Epithelial cell of proximal tubule (primary cell): ENCODE results near the gene TMEM225. TPM values are rescaled to one million over a fixed set of nuclear protein-coding genes. Genes with fewer than 3 reads are reported as not detected.

Experiments used
- DNase-seq: peaks from one replicate; pipeline ENCODE4 v3.0.0-alpha.2; 2011; ENCODE audit warnings: low read depth
- H3K4me3 ChIP-seq: 2 replicates; pipeline ENCODE4 v1.5.1; 2011; ENCODE audit warnings: low read depth, mild to moderate bottlenecking, low read length
- CTCF ChIP-seq: conservative IDR thresholded peaks from 2 replicates; pipeline ENCODE4 v1.5.1; 2012; ENCODE audit warnings: low read depth, mild to moderate bottlenecking, low read length
- total RNA-seq: library from RNA; depleted of rRNA; stranded (reverse); fragments of >200 nt; gene quantifications from 2 replicates; pipeline ENCODE4 v1.2.3, GENCODE V29; 2015

Gene TMEM225
- total RNA-seq, 1 donor from 2014 or later: not detected

GRCh38 chr11:123852321-123852720 is 33.1 kb downstream of the TMEM225 start:
- DNase-seq: no peak
- H3K4me3 ChIP-seq: no peak overlapping the region
- no peak for TF ChIP-seq CTCF

GRCh38 chr11:123851110-123851509 is 34.4 kb downstream of the TMEM225 start:
- TF ChIP-seq CTCF: no peak
- DNase-seq: no peak
- H3K4me3 ChIP-seq: no peak overlapping the region

GRCh38 chr11:123841174-123841573 is 44.3 kb downstream of the TMEM225 start:
- no peak for DNase-seq
- no peak overlapping the region for H3K4me3 ChIP-seq
- no peak for TF ChIP-seq CTCF

GRCh38 chr11:123839131-123839530 is 46.3 kb downstream of the TMEM225 start:
- TF ChIP-seq CTCF: no peak

GRCh38 chr11:123838659-123839058 is 46.8 kb downstream of the TMEM225 start:
- H3K4me3 ChIP-seq: no peak overlapping the region
- TF ChIP-seq CTCF: no peak
- DNase-seq: no peak

More at GRCh38 chr11:123839131-123839530, 46.3 kb downstream of the TMEM225 start:
- no peak overlapping the region for H3K4me3 ChIP-seq
- DNase-seq: no peak

- DNase-seq: no peak
- no peak for TF ChIP-seq CTCF
These were observed 47.3 kb downstream of the TMEM225 start for GRCh38 chr11:123838199-123838598.

GRCh38 chr11:123833095-123833494 is 52.4 kb downstream of the TMEM225 start:
- TF ChIP-seq CTCF: no peak
- no peak overlapping the region for H3K4me3 ChIP-seq
- no peak for DNase-seq

More at GRCh38 chr11:123838199-123838598, 47.3 kb downstream of the TMEM225 start:
- H3K4me3 ChIP-seq: no peak overlapping the region

Other genes with a start within 250 kb of the TMEM225 start
- 0.07 and 0.23 TPM in 2 replicates for gene SCN3B, start 231.0 kb downstream of the TMEM225 start, total RNA-seq
- gene ZNF202, start 144.0 kb downstream of the TMEM225 start, total RNA-seq: 2.2 and 7.5 TPM in 2 replicates
- gene OR6X1, start 131.2 kb downstream of the TMEM225 start, total RNA-seq: not detected in 2 replicates
- gene OR6M1, start 79.3 kb downstream of the TMEM225 start, total RNA-seq: not detected in 2 replicates
- gene OR8D4, start 16.5 kb upstream of the TMEM225 start, total RNA-seq: not detected in 2 replicates
- not detected in 2 replicates for gene OR4D5, start 53.9 kb upstream of the TMEM225 start, total RNA-seq
- not detected in 2 replicates for gene OR6T1, start 58.2 kb upstream of the TMEM225 start, total RNA-seq
- not detected in 2 replicates for gene OR10S1, start 92.1 kb upstream of the TMEM225 start, total RNA-seq
- gene OR10G6, start 109.5 kb upstream of the TMEM225 start, total RNA-seq: not detected in 2 replicates
- not detected in 2 replicates for gene OR10G4, start 127.3 kb upstream of the TMEM225 start, total RNA-seq
- gene OR10G9, start 137.3 kb upstream of the TMEM225 start, total RNA-seq: not detected in 2 replicates
- not detected in 2 replicates for gene OR10G8, start 141.1 kb upstream of the TMEM225 start, total RNA-seq
- gene OR10G7, start 155.7 kb upstream of the TMEM225 start, total RNA-seq: not detected in 2 replicates
- 12.1 and 13.1 TPM in 2 replicates for gene VWA5A, start 229.8 kb upstream of the TMEM225 start, total RNA-seq